GM21528 (cell line): ENCODE measurements around the gene SLX9.

ENCODE experiments used
- ATAC-seq: cut with Tn5 transposase; IDR thresholded peaks from one replicate; pipeline ENCODE4 v1.9.1; 2021; ENCODE audit warnings: mild to moderate bottlenecking, moderate library complexity; ENCODE audit not compliant: unreplicated experiment, low FRiP score

SLX9 gene

GRCh38 chr21:44987301-44987885 is 47.6 kb downstream of the SLX9 start:
- ATAC-seq: no peak

- ATAC-seq: no peak
Measured at GRCh38 chr21:44987886-44988606, 48.2 kb downstream of the SLX9 start.

GRCh38 chr21:44988607-44989536 is 49.0 kb downstream of the SLX9 start:
- ATAC-seq: no peak

- ATAC-seq: no peak
Measured at GRCh38 chr21:44989537-44989886, 49.7 kb downstream of the SLX9 start.

GRCh38 chr21:44989943-44990780 is 50.3 kb downstream of the SLX9 start:
- ATAC-seq: no peak

GRCh38 chr21:44990921-44991320 is 51.1 kb downstream of the SLX9 start:
- ATAC-seq: no peak

- ATAC-seq: no peak
Measured at GRCh38 chr21:44991538-44992483, 52.0 kb downstream of the SLX9 start.

- no peak for ATAC-seq
Measured at GRCh38 chr21:44992608-44993031, 52.8 kb downstream of the SLX9 start.

GRCh38 chr21:44993321-44994046 is 53.7 kb downstream of the SLX9 start:
- ATAC-seq: no peak

GRCh38 chr21:44994047-44994694 is 54.3 kb downstream of the SLX9 start:
- ATAC-seq: no peak

- no peak for ATAC-seq
Measured at GRCh38 chr21:44994695-44995342, 55.0 kb downstream of the SLX9 start.

- no peak for ATAC-seq
Measured at GRCh38 chr21:44995343-44995941, 55.6 kb downstream of the SLX9 start.

- no peak for ATAC-seq
Measured at GRCh38 chr21:44996096-44996495, 56.3 kb downstream of the SLX9 start.

- no peak for ATAC-seq
Measured at GRCh38 chr21:44996501-44996921, 56.7 kb downstream of the SLX9 start.

- ATAC-seq: no peak
Measured at GRCh38 chr21:44996983-44997936, 57.4 kb downstream of the SLX9 start.

GRCh38 chr21:44998086-44998620 is 58.3 kb downstream of the SLX9 start:
- ATAC-seq: no peak
